Neural cell (in vitro differentiated cells): ENCODE results near the gene SERINC5. TPM values are rescaled to one million over a fixed set of nuclear protein-coding genes. Genes with fewer than 3 reads are reported as not detected.

Experiments used
- H2AFZ ChIP-seq: fragments of 200-600, 300-800 bp; sonication (generic), shearing (Covaris generic); 2 replicates; pipeline ENCODE4 v1.6.0; 2014; ENCODE audit warnings: low read depth, mild to moderate bottlenecking, antibody characterized with exemption, low read length, moderate library complexity
- H3F3A ChIP-seq: fragments of 200-600 bp; shearing (Covaris generic); 2 replicates; pipeline ENCODE4 v1.6.1; 2016; ENCODE audit warnings: mild to moderate bottlenecking, moderate library complexity, mixed read lengths, antibody characterized with exemption, low read length; ENCODE audit not compliant: insufficient read depth, poor library complexity, severe bottlenecking
- H3K27ac ChIP-seq: fragments of 200-600, 300-800 bp; sonication (generic), shearing (Covaris generic); 2 replicates; pipeline ENCODE4 v1.5.1; 2014; ENCODE audit warnings: mild to moderate bottlenecking, low read length, moderate library complexity
- H3K27me3 ChIP-seq: fragments of 300-800, 200-600 bp; sonication (generic), shearing (Covaris generic); 2 replicates; pipeline ENCODE4 v1.6.0; 2014; ENCODE audit warnings: mild to moderate bottlenecking, low read depth, low read length, moderate library complexity; ENCODE audit not compliant: insufficient read depth
- H3K36me3 ChIP-seq: fragments of 300-800, 200-600 bp; sonication (generic), shearing (Covaris generic); 2 replicates; pipeline ENCODE4 v1.5.1; 2014; ENCODE audit warnings: mild to moderate bottlenecking, antibody characterized with exemption, low read length, moderate library complexity; ENCODE audit not compliant: insufficient read depth
- H3K4me2 ChIP-seq: fragments of 300-800, 200-600 bp; sonication (generic), shearing (Covaris generic); 2 replicates; pipeline ENCODE4 v1.6.0; 2014; ENCODE audit warnings: mild to moderate bottlenecking, low read length
- H3K4me3 ChIP-seq: fragments of 300-800, 200-600 bp; sonication (generic), shearing (Covaris generic); 2 replicates; pipeline ENCODE4 v1.5.1; 2014; ENCODE audit warnings: mild to moderate bottlenecking, low read length, moderate library complexity
- H3K79me2 ChIP-seq: fragments of 200-600 bp; shearing (Covaris generic); replicated peaks from 2 replicates; pipeline ENCODE4 v1.6.0; 2014; ENCODE audit warnings: mild to moderate bottlenecking, low read length, moderate library complexity; ENCODE audit not compliant: insufficient read depth
- H3K9ac ChIP-seq: fragments of 300-800, 200-600 bp; sonication (generic), shearing (Covaris generic); 2 replicates; pipeline ENCODE4 v1.6.1; 2016; ENCODE audit warnings: mild to moderate bottlenecking, low read length, mixed read lengths
- H3K9me2 ChIP-seq: fragments of 200-600 bp; shearing (Covaris generic); 2 replicates; pipeline ENCODE4 v1.6.1; 2016; ENCODE audit warnings: mild to moderate bottlenecking, low read length, mixed read lengths; ENCODE audit not compliant: insufficient read depth
- H3K9me3 ChIP-seq: fragments of 200-600, 300-800 bp; sonication (generic), shearing (Covaris generic); 2 replicates; pipeline ENCODE4 v1.6.1; 2016; ENCODE audit warnings: mild to moderate bottlenecking, mixed run types, low read length, moderate library complexity, mixed read lengths
- H4K20me1 ChIP-seq: fragments of 200-600 bp; shearing (Covaris generic); 2 replicates; pipeline ENCODE4 v1.6.1; 2016; ENCODE audit warnings: mild to moderate bottlenecking, mixed run types; ENCODE audit not compliant: insufficient read depth
- EP300 ChIP-seq: fragments of 450-650 bp; conservative IDR thresholded peaks from 2 replicates; pipeline ENCODE4 v1.6.1; 2014; ENCODE audit warnings: antibody characterized with exemption, mild to moderate bottlenecking, moderate library complexity; ENCODE audit not compliant: poor library complexity, severe bottlenecking
- EZH2 ChIP-seq: fragments of 200-600, 300-800 bp; shearing (Covaris generic), sonication (generic); IDR thresholded peaks from 2 replicates; pipeline ENCODE4 v1.6.1; 2014; ENCODE audit warnings: antibody characterized with exemption, low read length, borderline replicate concordance, mild to moderate bottlenecking; ENCODE audit not compliant: insufficient read depth, poor library complexity, severe bottlenecking
- POLR2AphosphoS5 ChIP-seq: IDR thresholded peaks from 2 replicates; pipeline ENCODE4 v1.6.1; 2012
- RAD21 ChIP-seq: fragments of 450-650 bp; conservative IDR thresholded peaks from 2 replicates; pipeline ENCODE4 v1.6.1; 2014; ENCODE audit warnings: antibody characterized with exemption, mild to moderate bottlenecking, moderate library complexity
- SMC3 ChIP-seq: fragments of 450-650 bp; conservative IDR thresholded peaks from 2 replicates; pipeline ENCODE4 v1.6.1; 2014; ENCODE audit warnings: antibody characterized with exemption, mild to moderate bottlenecking, moderate library complexity; ENCODE audit not compliant: poor library complexity
- TAF1 ChIP-seq: IDR thresholded peaks from 2 replicates; pipeline ENCODE4 v1.6.1; 2012; ENCODE audit warnings: low read depth
- polyA plus RNA-seq: library from polyadenylated mRNA; depleted of rRNA; stranded (reverse); fragments of >200 nt; gene quantifications from 2 replicates; pipeline ENCODE4 v1.2.3, GENCODE V29; 2014
- TF ChIP-seq, protein P1 (sequence below): fragments of 450-650 bp; IDR thresholded peaks from 2 replicates; pipeline ENCODE4 v1.5.1; 2014; ENCODE audit warnings: antibody characterized with exemption, mild to moderate bottlenecking, moderate library complexity; ENCODE audit not compliant: poor library complexity, severe bottlenecking
- TF ChIP-seq, protein P2 (sequence below): IDR thresholded peaks from 2 replicates; pipeline ENCODE4 v1.6.1; 2012; ENCODE audit warnings: borderline replicate concordance

The SERINC5 gene
- polyA plus RNA-seq, 1 donor from 2014 or later, result 5.8 TPM

DNA sequence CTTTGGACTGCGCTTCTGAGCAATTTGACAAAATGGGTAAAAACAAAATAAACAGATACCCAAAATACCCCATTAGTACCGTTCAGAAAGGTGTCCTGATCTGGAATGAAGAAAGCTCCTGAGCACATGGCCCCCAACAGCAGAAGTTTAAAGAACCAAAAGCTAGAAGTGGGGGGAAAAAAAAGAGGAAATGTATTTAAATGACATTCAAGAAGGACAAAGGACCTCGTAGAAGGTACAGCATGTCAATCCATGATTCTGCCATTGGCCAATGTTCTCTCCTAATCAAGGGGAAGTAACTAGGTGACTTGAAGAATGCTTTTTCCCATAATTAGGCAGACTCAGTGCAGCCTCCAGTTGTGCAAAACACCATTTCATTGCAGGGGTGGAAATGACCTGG is 78.6 kb downstream of the SERINC5 start:
- TF ChIP-seq, protein P1, sequence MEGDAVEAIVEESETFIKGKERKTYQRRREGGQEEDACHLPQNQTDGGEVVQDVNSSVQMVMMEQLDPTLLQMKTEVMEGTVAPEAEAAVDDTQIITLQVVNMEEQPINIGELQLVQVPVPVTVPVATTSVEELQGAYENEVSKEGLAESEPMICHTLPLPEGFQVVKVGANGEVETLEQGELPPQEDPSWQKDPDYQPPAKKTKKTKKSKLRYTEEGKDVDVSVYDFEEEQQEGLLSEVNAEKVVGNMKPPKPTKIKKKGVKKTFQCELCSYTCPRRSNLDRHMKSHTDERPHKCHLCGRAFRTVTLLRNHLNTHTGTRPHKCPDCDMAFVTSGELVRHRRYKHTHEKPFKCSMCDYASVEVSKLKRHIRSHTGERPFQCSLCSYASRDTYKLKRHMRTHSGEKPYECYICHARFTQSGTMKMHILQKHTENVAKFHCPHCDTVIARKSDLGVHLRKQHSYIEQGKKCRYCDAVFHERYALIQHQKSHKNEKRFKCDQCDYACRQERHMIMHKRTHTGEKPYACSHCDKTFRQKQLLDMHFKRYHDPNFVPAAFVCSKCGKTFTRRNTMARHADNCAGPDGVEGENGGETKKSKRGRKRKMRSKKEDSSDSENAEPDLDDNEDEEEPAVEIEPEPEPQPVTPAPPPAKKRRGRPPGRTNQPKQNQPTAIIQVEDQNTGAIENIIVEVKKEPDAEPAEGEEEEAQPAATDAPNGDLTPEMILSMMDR, result no peak
- TF ChIP-seq, protein P2, sequence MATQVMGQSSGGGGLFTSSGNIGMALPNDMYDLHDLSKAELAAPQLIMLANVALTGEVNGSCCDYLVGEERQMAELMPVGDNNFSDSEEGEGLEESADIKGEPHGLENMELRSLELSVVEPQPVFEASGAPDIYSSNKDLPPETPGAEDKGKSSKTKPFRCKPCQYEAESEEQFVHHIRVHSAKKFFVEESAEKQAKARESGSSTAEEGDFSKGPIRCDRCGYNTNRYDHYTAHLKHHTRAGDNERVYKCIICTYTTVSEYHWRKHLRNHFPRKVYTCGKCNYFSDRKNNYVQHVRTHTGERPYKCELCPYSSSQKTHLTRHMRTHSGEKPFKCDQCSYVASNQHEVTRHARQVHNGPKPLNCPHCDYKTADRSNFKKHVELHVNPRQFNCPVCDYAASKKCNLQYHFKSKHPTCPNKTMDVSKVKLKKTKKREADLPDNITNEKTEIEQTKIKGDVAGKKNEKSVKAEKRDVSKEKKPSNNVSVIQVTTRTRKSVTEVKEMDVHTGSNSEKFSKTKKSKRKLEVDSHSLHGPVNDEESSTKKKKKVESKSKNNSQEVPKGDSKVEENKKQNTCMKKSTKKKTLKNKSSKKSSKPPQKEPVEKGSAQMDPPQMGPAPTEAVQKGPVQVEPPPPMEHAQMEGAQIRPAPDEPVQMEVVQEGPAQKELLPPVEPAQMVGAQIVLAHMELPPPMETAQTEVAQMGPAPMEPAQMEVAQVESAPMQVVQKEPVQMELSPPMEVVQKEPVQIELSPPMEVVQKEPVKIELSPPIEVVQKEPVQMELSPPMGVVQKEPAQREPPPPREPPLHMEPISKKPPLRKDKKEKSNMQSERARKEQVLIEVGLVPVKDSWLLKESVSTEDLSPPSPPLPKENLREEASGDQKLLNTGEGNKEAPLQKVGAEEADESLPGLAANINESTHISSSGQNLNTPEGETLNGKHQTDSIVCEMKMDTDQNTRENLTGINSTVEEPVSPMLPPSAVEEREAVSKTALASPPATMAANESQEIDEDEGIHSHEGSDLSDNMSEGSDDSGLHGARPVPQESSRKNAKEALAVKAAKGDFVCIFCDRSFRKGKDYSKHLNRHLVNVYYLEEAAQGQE, result no peak
- Histone ChIP-seq H3K79me2 (no peaks in the 10 kb centered on the region), H3K4me2 (no peak overlapping the region), H3K27me3 (no peaks in the 10 kb centered on the region), H3K9me2 (no peaks in the 10 kb centered on the region), H3K9ac (no peak overlapping the region), H2AFZ (no peak overlapping the region), H3K9me3 (no peaks in the 10 kb centered on the region), H4K20me1 (no peaks in the 10 kb centered on the region), H3K4me3 (no peak overlapping the region), H3K36me3 (no peaks in the 10 kb centered on the region), H3K27ac (no peak overlapping the region), H3F3A (no peaks in the 10 kb centered on the region)

DNA sequence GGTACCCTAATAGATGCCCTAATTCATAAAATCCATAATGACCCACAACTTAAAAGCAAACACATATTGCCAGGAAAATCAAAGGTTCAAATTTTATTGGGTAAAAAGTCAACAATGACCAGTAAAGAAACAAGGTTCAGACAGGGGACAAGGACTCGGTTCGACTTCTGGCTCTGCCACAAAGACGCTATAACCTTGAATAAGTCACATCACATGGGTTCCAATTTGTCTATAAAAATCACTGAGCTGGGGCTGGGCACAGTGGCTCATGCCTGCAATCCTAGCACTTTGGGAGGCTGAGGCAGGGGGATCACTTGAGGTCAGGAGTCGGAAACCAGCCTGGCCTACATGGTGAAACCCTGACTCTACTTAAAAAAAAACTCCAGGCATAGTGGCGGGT is 80.5 kb downstream of the SERINC5 start:
- Histone ChIP-seq H3K79me2 (no peaks in the 10 kb centered on the region), H3K36me3 (no peaks in the 10 kb centered on the region), H3K9me3 (no peaks in the 10 kb centered on the region), H4K20me1 (no peaks in the 10 kb centered on the region), H2AFZ (no peak overlapping the region), H3K9ac (no peak overlapping the region), H3K9me2 (no peaks in the 10 kb centered on the region), H3F3A (no peaks in the 10 kb centered on the region), H3K4me2 (no peak overlapping the region), H3K27ac (no peak overlapping the region), H3K4me3 (no peak overlapping the region), H3K27me3 (no peaks in the 10 kb centered on the region)
- TF ChIP-seq, protein P1, result no peak
- TF ChIP-seq EP300 (no peak), TAF1 (no peak), RAD21 (no peak), SMC3 (no peak), EZH2 (no peak), POLR2AphosphoS5 (no peak)
- TF ChIP-seq, protein P2, result no peak
